NCI-H69 (cell line): Measurements from ENCODE around the gene KCNQ2.
"Not testable (repeated sequence)": the region's sequence is repeated elsewhere in the genome, so short reads cannot be mapped to it uniquely, and the experiment has no call there.

Experiments
- DNase-seq: peaks from one replicate; lab custom pipeline; 2025; lab: John Stamatoyannopoulos, UW

KCNQ2 gene

GRCh38 chr20:63385819-63386218, 86.6 kb downstream of the KCNQ2 start:
- DNase-seq, result no peak

DNA sequence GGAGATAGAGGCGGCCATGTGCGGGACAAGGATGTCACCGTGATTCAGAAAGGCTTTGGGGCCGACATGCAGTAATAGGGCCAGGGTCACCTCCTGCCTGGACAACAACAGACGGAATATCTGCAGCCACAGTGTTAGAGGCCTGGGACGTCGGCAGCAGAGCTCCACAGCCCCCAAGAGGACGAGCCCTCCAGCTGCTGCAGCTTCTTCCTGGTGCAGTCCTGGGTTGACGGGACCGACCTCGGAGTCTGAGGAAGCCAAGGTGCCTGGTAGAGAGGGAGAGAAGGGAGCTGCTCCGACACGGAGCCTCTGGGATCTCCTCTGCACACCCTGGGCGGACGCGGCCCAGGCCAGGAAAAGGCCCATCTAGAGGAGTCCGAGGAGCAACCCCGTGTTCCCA, 88.1 kb downstream of the KCNQ2 start:
- DNase-seq, result no peak

GRCh38 chr20:63383556-63383955, 88.9 kb downstream of the KCNQ2 start:
- no peak for DNase-seq

DNA sequence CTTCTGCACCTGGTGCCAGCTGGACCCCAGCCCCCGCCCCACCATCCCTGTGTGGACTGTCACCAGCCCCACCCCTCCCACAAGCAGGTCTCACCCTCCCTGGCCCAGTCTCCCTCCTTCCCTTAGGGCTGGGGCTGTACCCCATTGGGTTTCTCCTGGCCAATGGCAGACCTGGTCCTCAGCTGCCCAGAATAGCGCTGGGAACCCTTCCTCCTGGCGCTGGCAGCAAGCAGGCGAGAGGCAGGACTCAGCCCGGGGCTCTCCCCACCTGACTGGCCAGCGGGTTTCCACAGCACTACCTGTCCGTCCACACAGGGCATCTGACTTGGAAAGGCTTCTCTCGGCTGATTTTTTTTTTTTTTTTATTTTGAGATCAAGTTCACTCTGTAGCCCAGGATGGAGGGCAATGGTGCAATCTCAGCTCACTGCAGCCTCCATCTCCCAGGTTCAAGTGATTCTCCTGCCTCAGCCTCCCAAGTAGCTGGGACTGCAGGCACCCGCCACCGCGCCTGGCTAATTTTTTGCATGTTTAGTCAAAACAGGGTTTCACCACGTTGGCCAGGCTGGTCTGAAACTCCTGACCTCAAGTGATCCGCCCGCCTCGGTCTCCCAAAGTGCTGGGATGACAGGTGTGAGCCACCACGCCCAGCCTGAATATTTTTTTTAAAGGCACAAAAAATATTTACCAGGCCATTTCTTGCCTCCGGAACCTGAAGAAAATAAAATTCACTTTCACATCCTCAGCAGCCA, 89.7 kb downstream of the KCNQ2 start:
- peak; percentile 1 for DNase-seq

DNA sequence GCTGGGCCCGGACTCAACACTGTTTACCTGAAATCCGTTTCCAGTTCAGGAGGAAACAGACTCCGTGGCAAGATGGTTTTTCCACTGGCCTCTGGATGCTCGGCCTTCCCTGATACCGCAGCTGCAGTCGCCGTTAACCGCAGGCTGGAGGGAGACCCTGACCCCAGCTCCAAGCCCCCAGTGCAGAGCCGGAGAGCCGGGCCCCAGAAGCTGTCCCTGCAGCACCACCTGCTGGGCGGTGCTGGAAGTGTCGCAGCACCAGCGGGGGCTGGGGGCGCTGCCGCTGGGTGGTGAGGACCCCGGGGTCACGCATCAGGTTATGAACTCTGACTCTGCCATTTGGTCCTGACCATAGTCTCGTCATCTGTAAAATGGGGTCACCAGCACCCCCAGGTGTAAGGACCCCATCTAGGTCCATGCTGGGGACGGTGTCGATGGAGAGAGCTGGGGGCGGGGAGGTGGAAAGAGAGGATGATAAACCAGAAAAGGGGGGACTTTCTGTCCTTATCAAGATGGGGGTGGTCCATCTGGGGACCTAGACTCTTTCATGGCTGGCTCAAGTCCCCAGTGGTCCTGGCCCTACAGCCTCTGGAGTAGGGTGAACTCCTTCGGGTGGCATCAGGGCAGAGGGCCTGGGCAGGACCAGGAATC, 90.5 kb downstream of the KCNQ2 start:
- DNase-seq, result peak; percentile 2

GRCh38 chr20:63380346-63380870, 92.0 kb downstream of the KCNQ2 start:
- no peak for DNase-seq

GRCh38 chr20:63379872-63380271, 92.6 kb downstream of the KCNQ2 start:
- not testable (repeated sequence) for DNase-seq

- DNase-seq, result no peak
These were observed 93.2 kb downstream of the KCNQ2 start for GRCh38 chr20:63379296-63379695.

GRCh38 chr20:63378626-63379025, 93.8 kb downstream of the KCNQ2 start:
- no peak for DNase-seq

GRCh38 chr20:63377951-63378381, 94.5 kb downstream of the KCNQ2 start:
- DNase-seq, result no peak

GRCh38 chr20:63377256-63377941, 95.1 kb downstream of the KCNQ2 start:
- DNase-seq, result peak; percentile 9

DNA sequence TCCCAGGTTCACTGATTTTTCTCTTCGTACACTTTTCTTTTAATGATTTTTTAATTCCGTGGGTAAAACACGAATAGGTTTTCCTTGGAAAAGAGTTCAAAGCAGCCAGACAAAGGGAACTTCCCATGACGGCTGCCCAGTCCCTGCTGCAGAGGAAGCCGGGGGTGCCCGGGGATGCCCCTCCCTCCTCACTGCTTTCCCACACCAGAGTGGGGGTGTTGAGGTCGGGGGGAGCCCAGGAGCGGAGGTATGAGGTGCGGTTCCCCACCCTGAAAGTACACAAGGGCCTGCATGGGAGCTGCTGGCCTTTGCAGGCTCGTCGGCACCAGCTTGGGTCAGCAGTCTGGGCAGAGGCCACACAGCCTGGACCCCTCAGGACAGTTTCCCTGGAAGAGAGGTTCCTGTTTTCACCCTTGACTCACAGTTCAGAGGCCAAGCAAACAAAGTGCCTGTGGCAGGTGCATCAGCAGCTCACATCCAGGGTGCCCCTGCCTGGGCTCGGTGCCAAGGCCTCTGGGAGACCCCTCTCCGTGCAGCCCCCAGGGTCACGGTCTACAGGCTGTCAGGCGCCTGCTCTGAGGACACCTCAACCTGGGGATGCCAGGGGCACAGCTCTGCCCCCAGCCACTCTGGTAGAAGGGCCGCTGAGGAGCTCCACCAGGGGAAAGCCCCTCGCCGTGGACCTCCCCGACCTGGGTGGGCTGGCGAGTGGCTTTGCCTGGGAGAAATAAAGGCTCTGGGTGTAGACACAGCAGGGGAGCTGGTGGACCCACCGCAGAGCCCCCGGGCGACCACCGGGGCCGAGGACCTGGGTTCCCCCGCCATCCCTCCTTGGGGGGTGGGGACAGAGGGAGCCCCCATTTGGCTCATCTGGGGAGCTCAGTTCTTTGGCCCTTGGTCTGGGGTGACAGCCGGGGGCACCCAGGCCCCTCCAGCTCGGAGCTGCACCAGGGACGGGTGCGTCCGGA, 95.9 kb downstream of the KCNQ2 start:
- DNase-seq, result no peak

GRCh38 chr20:63375438-63375837, 97.0 kb downstream of the KCNQ2 start:
- DNase-seq, result no peak

GRCh38 chr20:63374504-63374903, 98.0 kb downstream of the KCNQ2 start:
- DNase-seq, result peak; percentile 22

GRCh38 chr20:63373996-63374395, 98.5 kb downstream of the KCNQ2 start:
- DNase-seq, result no peak

DNA sequence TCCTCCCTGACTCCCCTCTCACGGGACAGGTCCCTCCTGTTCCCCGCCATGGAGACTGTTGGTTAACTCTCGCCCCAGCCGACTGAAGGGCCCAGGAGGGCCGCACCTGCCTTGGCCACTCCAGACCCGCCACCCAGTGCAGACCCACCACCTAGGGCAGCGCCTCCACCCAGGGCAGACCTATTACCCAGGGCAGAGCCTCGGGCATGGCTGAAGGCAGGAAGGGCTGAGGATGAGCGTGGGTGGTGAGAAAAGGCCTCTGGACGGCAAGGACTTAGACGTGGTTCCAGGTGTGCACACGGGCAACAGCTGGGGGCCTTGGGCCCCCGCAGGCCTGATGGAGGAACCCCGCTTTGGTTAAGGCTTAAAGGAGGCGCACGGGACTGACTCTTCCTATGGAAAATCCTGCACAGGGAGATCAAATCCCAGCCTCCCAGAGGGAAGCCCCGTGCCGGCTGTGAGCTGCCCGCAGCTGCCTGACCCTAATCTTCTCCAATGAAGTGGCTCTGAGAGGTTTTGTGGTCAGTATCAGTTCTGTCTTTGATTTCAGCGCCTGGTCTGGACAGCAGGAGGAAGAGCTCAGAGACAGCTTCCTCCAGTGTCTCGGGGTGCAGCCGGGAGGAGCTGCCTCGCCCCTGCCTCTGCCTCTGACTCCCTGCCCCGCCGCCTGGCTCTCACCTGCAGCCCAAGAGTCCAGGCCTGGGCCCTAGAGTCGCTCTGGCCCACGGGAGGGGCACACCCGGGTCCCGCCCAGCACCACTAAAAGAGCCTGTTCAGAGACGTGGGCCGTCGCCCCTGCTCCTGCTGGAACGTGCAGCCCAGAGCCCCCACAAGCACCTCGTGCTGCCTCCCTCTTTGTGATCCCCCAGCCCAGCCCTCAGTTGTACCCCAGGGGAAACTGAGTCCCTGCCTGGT, 99.2 kb downstream of the KCNQ2 start:
- DNase-seq, result no peak

DNA sequence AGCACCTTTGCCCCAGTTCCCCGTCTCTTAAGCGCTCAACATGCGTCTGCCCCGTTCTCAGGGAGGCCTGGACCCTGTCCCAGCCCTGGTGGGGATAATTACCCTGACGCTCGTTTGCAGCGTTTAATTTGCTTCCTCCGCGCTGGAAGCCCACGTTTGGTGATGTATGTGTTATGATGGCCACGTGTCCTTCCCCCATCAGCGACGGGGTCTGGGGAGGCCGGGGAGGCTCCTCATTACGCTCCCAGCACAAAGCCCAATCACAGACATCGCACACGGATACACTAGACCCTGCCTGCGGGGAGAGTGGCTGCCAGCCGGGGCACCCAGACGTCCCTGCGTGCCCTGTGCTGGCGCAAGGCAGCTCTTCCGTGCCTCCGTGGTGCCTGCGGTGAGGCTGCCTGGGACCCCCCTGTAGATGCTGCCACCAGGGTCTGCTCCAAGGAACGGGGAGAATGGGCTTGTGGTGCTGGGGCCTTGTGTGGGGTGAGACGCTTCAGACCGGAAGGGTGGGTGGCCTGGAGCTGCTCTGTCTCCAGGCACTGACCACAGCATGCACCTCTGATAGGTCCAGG, 101.1 kb downstream of the KCNQ2 start:
- no peak for DNase-seq

DNA sequence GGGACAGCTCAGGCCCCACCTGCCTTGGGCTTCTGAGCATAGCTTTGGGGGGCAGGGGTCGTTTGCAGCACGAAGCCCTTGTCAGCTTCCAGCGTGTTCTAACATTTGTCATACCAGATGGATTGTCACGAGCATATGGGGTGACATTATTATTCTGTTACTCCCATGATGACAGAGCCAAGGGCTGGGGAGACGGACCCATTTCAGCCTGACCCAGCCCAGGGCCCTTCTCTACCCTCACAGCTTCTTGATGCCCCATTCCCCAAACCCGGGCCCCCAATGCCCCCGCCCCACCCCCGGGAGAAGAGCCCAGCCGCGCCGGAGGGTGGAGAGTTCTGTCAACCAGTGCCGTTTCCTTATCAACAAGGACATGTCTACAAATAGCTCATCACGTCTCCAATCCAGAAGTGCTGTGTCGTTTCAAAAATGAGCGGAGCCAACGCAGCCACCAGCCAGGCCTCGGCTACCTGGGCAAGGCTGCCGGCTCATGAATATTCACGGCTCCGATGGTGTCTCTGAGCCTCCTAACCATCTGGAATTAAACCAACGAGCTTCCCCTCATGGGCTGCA, 101.8 kb downstream of the KCNQ2 start:
- DNase-seq, result no peak

DNA sequence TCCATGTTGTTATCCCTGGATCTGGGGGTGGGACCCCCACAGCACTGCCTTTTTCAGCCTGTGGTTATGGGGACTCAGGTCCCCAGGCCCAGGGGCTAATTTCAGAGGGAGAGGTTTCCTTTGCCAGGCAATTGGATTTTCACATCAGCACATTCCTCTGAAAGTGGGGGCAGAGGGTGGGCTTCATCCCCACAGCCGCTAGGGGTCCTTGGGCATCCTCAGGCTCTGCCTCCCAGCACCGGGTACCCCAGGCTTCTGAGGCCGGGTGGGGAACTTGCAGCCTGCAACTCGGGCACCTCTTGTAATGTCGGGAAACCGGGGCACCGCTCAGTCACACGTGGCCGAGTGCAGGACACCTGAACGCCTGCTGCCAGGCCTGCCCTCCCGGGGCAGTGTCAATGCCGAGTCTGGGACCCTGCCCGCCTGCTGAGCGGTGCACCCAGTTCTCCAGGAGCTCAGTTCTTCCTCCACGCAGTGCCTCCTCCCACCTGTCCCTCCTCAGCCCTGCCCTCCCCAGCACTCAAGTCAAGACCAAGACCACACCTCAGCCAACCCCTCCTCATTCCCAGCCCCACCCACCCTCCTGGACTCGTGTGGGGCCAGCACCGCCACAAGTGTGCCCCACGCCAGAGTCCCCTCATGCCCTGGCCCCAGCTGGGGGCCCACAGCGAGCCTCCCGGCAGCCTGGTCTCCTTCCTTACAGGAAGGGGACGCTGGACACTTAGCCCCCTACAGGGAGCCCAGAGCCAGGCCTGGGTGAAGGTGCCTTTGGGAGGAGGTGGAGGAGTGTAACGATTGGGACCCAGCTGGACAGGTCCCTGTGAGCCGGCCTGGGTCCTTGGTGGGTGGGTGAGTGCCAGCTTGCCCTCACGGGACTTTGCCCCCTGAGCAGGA, 102.5 kb downstream of the KCNQ2 start:
- DNase-seq, result no peak
